ENCODE measurements around the gene SLC9B2.
"Not testable (repeated sequence)": the region's sequence is repeated elsewhere in the genome, so short reads cannot be mapped to it uniquely, and the experiment has no call there.

The SLC9B2 gene

GRCh38 chr4:103011378-103012025, 65.1 kb downstream of the SLC9B2 start:
- H3K4me3 ChIP-seq (ENCODE audit: low read depth in 1 of 2, low read length in 2 of 2): no peak overlapping the region
- H3K9me3 ChIP-seq (ENCODE audit: low read length): no peaks in the 10 kb centered on the region
- no peaks in the 10 kb centered on the region for H3K27me3 ChIP-seq (ENCODE audit: control insufficient read depth in 1 of 2, insufficient read depth in 2 of 2, low read length in 2 of 2)
- H3K9ac ChIP-seq (ENCODE audit: low read length): no peak overlapping the region
- H3K27ac ChIP-seq (ENCODE audit: low read depth, low read length): peak overlapping the region; percentile 50
- peaks cover 21% of the 10 kb centered on the region for H3K4me1 ChIP-seq (ENCODE audit: insufficient read depth, low read length)
- no peaks in the 10 kb centered on the region for H3K36me3 ChIP-seq (ENCODE audit: insufficient read depth, low read length)

- Histone ChIP-seq H3K9ac (ENCODE audit: low read length) (no peak overlapping the region), H3K36me3 (ENCODE audit: insufficient read depth, low read length) (no peaks in the 10 kb centered on the region), H3K27me3 (ENCODE audit: control insufficient read depth in 1 of 2, insufficient read depth in 2 of 2, low read length in 2 of 2) (no peaks in the 10 kb centered on the region), H3K27ac (ENCODE audit: low read depth, low read length) (no peak overlapping the region), H3K4me1 (ENCODE audit: insufficient read depth, low read length) (peaks cover 21% of the 10 kb centered on the region), H3K4me3 (ENCODE audit: low read depth in 1 of 2, low read length in 2 of 2) (no peak overlapping the region), H3K9me3 (ENCODE audit: low read length) (no peaks in the 10 kb centered on the region)
Observed at GRCh38 chr4:103010804-103011203, 65.8 kb downstream of the SLC9B2 start.

GRCh38 chr4:103008875-103009729, 67.5 kb downstream of the SLC9B2 start:
- no peaks in the 10 kb centered on the region for H3K36me3 ChIP-seq (ENCODE audit: insufficient read depth, low read length)
- H3K27me3 ChIP-seq (ENCODE audit: control insufficient read depth in 1 of 2, insufficient read depth in 2 of 2, low read length in 2 of 2): no peaks in the 10 kb centered on the region
- H3K4me1 ChIP-seq (ENCODE audit: insufficient read depth, low read length): peaks cover 21% of the 10 kb centered on the region
- no peaks in the 10 kb centered on the region for H3K9me3 ChIP-seq (ENCODE audit: low read length)
- no peak overlapping the region for H3K9ac ChIP-seq (ENCODE audit: low read length)
- H3K4me3 ChIP-seq (ENCODE audit: low read depth in 1 of 2, low read length in 2 of 2): no peak overlapping the region
- no peak overlapping the region for H3K27ac ChIP-seq (ENCODE audit: low read depth, low read length)

- H3K27me3 ChIP-seq (ENCODE audit: control insufficient read depth in 1 of 2, insufficient read depth in 2 of 2, low read length in 2 of 2): no peaks in the 10 kb centered on the region
- no peak overlapping the region for H3K9ac ChIP-seq (ENCODE audit: low read length)
- no peaks in the 10 kb centered on the region for H3K36me3 ChIP-seq (ENCODE audit: insufficient read depth, low read length)
- no peaks in the 10 kb centered on the region for H3K9me3 ChIP-seq (ENCODE audit: low read length)
- no peak overlapping the region for H3K4me3 ChIP-seq (ENCODE audit: low read depth in 1 of 2, low read length in 2 of 2)
- H3K27ac ChIP-seq (ENCODE audit: low read depth, low read length): no peak overlapping the region
- H3K4me1 ChIP-seq (ENCODE audit: insufficient read depth, low read length): no peaks in the 10 kb centered on the region
Observed at GRCh38 chr4:103002551-103002950, 74.0 kb downstream of the SLC9B2 start.

- no peaks in the 10 kb centered on the region for H3K36me3 ChIP-seq (ENCODE audit: insufficient read depth, low read length)
- no peak overlapping the region for H3K4me3 ChIP-seq (ENCODE audit: low read depth in 1 of 2, low read length in 2 of 2)
- H3K27ac ChIP-seq (ENCODE audit: low read depth, low read length): no peak overlapping the region
- H3K9me3 ChIP-seq (ENCODE audit: low read length): no peaks in the 10 kb centered on the region
- H3K9ac ChIP-seq (ENCODE audit: low read length): no peak overlapping the region
- H3K27me3 ChIP-seq (ENCODE audit: control insufficient read depth in 1 of 2, insufficient read depth in 2 of 2, low read length in 2 of 2): no peaks in the 10 kb centered on the region
- H3K4me1 ChIP-seq (ENCODE audit: insufficient read depth, low read length): no peaks in the 10 kb centered on the region
Observed at GRCh38 chr4:102994803-102995202, 81.8 kb downstream of the SLC9B2 start.

- H3K36me3 ChIP-seq (ENCODE audit: insufficient read depth, low read length); H3K9me3 ChIP-seq (ENCODE audit: low read length); H3K4me1 ChIP-seq (ENCODE audit: insufficient read depth, low read length); H3K27ac ChIP-seq (ENCODE audit: low read depth, low read length); H3K9ac ChIP-seq (ENCODE audit: low read length); H3K4me3 ChIP-seq (ENCODE audit: low read depth in 1 of 2, low read length in 2 of 2); H3K27me3 ChIP-seq (ENCODE audit: control insufficient read depth in 1 of 2, insufficient read depth in 2 of 2, low read length in 2 of 2): not testable (repeated sequence)
Observed at GRCh38 chr4:102993985-102994384, 82.6 kb downstream of the SLC9B2 start.

GRCh38 chr4:102988429-102989020, 88.0 kb downstream of the SLC9B2 start:
- Histone ChIP-seq H3K9ac (ENCODE audit: low read length) (no peak overlapping the region), H3K27ac (ENCODE audit: low read depth, low read length) (no peak overlapping the region), H3K4me1 (ENCODE audit: insufficient read depth, low read length) (no peaks in the 10 kb centered on the region), H3K4me3 (ENCODE audit: low read depth in 1 of 2, low read length in 2 of 2) (no peak overlapping the region), H3K27me3 (ENCODE audit: control insufficient read depth in 1 of 2, insufficient read depth in 2 of 2, low read length in 2 of 2) (no peaks in the 10 kb centered on the region), H3K9me3 (ENCODE audit: low read length) (no peaks in the 10 kb centered on the region), H3K36me3 (ENCODE audit: insufficient read depth, low read length) (no peaks in the 10 kb centered on the region)

- Histone ChIP-seq H3K4me1 (ENCODE audit: insufficient read depth, low read length) (no peaks in the 10 kb centered on the region), H3K9ac (ENCODE audit: low read length) (no peak overlapping the region), H3K4me3 (ENCODE audit: low read depth in 1 of 2, low read length in 2 of 2) (no peak overlapping the region), H3K27ac (ENCODE audit: low read depth, low read length) (no peak overlapping the region), H3K36me3 (ENCODE audit: insufficient read depth, low read length) (no peaks in the 10 kb centered on the region), H3K27me3 (ENCODE audit: control insufficient read depth in 1 of 2, insufficient read depth in 2 of 2, low read length in 2 of 2) (no peaks in the 10 kb centered on the region), H3K9me3 (ENCODE audit: low read length) (no peaks in the 10 kb centered on the region)
Observed at GRCh38 chr4:102981005-102981404, 95.6 kb downstream of the SLC9B2 start.
